ENCODE results near the gene CCDC107.

- TF ChIP-seq CTCF (conservative IDR thresholded peaks at IDR 0.05 in 1 of 2, IDR thresholded peaks at IDR 0.05 in 1 of 2; ENCODE audit: low read depth in 1 of 2, low read length in 2 of 2) (no peak), EZH2 (IDR thresholded peaks at IDR 0.05; ENCODE audit: low read length, missing control alignments) (no peak)
Observed at GRCh38 chr9:35675204-35675603, 17.1 kb downstream of the CCDC107 start.

All from fibroblast of lung (primary cell).